HS-27A (cell line): ENCODE results near the gene KRT7.
"Not testable (repeated sequence)": the region's sequence is repeated elsewhere in the genome, so short reads cannot be mapped to it uniquely, and the experiment has no call there.

Experiments used
- DNase-seq: peaks from one replicate; pipeline ENCODE4 v3.0.0-alpha.2; 2012; ENCODE audit warnings: low read depth, missing footprints

Gene KRT7

DNA sequence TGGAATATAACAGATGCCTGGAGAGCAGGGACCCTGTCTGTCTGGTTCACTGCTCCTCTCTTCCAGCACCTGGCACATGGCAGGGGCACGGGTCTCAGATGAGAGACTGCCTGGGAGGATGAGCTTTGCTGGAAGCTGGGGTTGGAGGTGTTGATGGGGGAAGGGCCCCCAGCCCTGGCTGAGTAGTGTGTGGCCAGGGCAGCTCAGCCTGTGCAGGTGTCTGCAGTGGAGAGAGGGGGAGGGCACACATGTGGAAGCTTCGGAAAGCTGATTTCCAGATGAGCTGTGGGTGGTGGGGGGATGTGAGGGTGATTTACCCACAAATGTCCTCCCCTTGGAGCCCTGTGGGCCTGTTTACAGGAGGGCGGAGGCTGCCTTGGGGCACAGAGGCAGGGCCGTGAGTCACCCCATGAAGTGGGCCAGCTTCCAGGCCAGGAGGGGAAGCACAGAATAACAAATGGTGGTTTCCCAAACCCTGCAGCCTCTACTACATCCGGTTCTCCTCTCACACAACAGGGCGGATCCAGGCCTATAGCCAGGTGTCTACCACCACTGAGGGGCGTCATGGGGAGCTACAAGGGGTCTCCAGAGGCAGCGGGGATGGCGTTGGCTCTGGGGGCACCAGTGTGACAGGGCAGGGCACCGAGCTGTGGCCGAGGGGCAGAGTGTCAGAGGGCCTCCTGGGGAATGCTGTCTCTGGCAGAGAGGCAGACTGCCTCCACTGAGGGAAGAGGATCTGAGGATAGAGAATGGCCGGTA is 11.0 kb downstream of the KRT7 start:
- peak; percentile 85 for DNase-seq

DNA sequence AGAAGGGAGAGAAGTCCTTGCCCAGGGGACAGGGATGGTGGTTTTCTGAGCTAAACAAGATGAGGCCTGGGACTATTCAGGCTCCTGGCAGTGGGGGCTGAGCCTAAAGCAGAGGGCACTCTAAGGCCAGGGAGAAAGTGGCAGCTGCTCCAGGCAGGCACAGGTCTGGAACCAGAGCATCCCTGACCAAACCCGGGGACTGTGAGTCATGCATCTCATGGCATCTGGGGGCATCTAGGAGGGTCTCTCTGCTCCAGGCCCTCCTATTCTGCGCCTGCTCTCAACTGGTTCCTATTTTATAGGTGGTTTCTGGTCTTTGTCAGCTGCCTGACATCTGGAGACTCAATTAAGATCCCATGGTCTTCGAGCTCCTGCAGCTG is 11.6 kb downstream of the KRT7 start:
- DNase-seq: no peak

DNA sequence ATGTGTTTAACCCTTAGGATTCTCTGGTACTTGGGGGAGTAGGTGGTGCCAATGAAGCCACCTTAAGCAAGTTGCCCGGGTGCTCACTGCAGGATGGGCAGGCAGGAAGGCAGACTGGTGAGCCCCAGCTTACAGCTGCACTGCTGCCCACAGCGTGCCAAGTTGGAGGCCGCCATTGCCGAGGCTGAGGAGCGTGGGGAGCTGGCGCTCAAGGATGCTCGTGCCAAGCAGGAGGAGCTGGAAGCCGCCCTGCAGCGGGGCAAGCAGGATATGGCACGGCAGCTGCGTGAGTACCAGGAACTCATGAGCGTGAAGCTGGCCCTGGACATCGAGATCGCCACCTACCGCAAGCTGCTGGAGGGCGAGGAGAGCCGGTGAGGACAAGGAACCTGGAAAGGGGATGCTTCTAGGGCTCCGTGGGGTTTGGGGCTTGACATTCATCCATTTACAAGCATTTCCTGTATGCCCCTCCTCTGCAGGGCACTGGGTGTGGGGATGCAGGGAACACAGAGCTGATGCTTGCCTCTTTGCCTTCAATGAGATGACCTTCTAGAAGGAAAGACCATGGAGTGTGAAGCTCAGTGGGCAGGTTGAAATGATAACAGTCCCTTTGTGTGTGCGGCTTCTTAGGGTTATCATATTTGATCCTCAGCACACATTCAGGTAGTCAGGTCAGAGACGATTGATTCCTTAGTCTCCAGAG is 12.4 kb downstream of the KRT7 start:
- no peak for DNase-seq

DNA sequence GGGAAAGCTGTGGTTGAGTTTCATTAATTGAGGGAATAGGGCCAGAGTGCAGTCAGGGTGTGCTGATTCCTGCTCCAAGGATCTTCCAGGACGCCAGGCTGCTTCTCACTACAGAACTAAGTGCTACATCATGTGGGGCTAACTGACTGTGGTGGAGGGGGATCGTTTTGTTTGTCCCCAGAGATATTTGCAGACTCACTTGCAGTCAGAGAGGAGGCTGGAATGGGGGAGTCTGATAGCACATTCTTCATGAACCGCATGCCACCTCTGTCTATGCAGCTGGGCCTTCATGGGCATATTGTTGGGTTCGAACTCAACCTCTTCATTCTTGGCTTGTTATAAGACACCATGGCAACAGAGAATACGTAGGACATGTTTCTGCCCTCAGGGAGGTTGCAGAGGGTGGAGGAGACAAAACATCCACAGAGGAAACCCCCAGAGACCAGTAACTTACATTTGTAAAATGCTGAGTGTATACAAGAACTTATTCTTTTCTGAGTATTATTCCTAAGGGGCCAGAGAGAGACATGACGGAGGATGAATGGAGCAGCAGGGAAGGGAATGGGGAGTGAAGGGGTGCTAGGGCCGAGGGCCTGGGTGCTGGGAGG is 13.0 kb downstream of the KRT7 start:
- DNase-seq: no peak

DNA sequence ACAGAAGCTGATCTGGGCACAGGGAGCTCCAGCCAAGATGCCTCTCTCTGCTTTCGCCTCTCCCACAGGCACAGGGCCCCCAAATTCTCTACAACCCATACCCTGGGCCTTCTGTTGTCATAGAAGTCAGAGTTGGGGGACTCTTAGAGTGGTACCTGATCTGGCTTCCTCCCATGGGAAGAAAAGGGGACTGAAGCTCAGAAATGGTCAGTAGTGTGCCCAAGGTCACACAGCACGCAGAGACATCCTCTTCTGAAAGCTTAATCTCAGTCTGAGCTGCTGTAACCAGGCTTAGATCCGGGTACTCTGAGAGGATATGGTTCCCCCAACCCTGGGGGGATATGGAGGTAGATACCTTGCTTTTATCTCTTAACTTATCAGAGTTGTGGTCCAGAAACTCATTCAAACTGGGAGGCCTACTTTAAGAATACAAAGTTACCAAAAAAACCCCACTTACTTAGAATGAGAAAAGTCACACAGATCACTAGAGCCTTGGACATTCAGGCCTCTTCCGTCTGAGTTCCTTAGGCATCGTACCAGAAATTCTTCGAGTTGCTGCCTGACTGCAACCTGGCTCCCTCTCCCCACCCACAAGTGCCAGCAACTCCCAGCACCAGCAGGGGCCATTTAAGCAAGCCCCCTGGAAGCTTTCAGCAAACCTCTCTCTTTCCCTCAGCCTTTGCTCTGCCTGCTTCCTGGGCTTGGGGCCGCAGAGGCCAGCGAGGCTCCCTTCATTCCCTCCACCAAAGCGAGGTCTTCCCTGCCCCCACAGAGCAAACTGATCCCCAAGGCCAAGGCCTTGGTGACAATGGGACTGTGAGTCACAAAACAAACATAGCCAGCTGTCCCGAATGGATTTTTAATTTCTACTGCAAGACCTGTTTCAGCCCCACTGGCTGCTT is 13.9 kb downstream of the KRT7 start:
- DNase-seq: no peak

DNA sequence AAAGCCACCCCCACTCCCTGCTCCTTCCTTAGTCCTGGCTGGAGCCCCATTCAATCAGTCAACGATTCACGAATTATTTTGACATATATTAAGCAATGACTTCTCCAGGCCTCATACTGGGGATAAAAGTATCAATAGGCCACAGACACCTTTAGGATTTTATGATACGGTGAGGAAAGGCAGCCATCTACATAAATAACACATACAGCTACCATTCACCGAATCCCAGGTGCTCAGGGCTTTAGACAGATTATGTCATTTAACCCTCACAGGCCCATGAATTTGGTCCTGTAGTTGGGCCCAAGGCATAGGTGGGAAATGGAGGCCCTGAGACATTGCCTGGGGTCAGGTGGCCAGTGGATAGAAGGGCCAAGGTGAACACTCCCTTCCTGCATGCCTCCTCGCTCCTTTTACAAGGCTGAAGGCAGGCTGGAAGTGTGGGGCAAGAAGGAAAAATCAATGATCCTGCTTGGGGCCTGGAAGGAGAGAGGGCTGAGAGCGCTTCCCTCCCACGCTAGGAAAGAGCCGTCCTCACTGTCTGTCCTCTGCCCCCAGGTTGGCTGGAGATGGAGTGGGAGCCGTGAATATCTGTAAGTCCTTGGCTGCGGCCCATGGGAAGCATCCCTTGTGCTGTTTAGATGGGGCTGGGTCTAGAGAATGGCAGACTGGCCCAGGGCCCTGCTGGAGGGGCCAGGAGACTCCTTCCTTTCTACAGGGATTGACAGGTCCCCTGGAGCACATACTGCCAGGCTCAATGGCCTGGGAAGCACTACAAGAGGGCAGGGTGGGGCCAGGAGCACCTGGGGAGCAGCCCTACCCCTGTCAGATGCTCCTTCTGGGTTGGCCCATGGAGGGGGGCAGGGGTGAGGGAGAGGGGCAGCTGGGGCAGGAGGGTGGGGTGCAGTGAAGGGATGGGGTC is 14.8 kb downstream of the KRT7 start:
- no peak for DNase-seq

DNA sequence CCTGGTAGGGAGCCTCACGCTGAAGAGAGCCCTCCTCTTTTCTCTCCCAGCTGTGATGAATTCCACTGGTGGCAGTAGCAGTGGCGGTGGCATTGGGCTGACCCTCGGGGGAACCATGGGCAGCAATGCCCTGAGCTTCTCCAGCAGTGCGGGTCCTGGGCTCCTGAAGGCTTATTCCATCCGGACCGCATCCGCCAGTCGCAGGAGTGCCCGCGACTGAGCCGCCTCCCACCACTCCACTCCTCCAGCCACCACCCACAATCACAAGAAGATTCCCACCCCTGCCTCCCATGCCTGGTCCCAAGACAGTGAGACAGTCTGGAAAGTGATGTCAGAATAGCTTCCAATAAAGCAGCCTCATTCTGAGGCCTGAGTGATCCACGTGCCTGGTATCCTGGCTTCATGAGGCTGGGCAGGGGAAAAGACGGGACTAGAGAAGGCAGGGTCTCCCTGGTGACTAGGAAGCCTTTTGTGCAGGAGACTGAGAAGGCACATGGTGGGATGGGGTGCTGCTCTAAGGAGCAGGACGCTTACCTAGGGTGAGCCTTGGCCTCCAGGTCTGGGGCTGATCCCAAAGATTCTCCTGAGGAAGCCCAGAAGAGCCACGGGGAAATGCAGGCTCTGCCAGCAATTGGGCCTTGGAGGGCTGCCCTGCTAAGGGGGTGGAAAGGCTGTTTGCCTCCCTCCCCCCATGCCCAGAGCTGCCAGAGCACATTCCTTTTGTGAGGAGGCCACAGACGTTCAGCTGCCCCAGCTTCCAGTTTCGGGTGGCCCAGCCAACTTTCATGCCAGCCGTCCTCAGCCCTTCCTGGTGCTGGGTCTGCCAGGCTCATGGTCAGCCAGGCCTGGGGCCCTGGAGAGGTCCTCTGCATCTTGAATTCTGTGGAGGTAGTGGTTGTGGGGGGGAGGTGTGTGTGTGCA is 15.8 kb downstream of the KRT7 start:
- no peak for DNase-seq

DNA sequence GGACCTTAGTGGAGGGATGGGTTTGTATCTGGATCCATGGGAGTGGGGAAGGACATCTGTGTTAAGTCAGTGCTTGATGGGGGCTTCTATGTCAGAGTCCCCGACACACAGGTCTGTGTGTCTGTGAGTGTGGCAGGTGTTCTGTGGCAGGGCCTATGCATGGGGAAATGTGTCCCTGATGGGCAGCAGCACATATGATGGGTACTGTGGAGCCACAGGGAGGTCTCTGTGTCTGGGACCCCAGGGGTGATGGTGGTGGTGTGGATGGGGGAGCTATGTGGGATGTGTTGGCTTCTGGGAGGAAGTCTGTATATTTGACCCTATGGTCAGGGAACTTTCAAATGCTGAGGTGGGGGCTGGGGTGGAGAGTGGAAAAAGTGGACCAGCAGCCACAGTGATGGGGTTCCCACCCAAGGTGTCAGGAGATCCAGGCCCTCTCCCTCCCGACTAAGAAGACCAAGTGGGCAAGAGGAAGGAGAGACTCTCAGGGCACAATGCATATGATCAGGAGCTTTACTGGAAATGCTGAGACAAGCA is 16.5 kb downstream of the KRT7 start:
- DNase-seq: no peak

DNA sequence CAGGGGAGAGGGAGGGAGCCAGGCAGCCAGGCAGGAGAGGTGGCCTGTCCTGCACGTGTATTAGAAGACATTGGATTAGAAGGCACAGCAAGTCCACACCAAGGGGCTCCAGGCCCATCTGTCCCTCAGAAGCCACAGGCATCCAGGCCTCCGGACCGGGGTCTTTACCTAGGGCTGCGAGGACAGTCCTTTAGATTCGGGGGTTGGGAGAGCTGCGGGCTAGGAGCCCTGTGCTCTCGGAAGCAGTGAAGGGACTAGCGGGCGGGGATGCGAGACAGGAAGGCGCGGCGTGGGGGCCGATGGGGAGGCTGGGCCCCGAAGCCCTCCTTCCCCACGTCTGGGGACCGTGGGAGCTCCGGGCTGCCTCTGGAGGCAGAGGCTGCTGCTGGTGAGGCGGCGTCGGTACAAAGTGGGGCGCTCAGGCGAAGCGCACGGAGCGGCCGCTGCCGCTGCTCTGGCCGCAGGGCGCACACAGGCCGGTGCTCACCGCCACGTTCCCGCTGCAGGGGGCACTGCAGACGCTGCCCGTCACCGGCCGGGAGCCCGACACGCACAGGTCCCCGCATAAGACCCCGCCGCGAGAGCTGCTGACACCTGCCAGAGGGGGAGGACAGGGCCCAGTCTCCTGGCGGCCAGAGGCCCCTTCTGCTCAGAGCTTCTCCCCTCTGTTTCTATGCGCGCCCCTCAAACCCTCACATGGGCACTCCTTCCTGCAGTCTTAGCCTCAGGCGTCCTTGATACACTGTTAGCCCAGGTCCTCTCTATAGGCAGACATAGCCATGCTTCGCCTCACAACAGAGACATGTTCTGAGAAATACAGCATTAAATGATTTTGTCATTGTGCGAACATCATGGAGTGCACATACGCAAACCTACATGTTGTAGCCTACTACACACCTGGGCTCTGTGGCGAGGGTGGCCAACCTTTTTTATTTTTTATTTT is 17.3 kb downstream of the KRT7 start:
- no peak for DNase-seq

DNA sequence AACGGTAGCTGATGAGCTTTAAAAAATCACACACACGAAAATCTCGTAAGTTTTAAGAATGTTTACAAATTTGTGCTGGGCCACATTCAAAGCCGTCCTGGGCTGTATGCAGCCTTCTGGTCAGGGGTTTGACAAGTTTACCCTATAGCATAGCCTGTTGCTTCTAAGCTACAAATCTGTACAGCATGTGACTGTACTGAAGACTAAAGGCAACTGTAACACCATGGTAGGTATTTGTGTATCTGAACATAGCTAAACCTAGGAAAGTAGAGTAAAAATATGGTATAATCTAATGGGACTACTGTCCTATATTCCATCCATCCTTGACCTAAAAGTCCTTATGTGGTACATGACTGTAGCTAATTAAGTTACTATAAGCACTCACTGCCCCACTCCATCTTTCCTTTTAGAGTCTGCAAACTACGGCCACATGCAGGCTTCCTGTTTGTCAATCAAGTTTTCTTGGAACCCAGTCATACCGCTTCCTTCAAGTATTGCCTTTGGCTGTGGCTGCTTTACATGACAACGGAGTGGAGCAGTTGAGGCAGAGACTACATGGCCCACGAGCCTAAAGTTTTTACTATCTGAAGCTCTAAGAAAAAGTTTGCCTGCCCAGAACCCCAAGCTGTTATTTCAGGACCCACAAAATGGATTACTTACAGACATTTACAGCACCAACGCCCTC is 18.5 kb downstream of the KRT7 start:
- DNase-seq: no peak

DNA sequence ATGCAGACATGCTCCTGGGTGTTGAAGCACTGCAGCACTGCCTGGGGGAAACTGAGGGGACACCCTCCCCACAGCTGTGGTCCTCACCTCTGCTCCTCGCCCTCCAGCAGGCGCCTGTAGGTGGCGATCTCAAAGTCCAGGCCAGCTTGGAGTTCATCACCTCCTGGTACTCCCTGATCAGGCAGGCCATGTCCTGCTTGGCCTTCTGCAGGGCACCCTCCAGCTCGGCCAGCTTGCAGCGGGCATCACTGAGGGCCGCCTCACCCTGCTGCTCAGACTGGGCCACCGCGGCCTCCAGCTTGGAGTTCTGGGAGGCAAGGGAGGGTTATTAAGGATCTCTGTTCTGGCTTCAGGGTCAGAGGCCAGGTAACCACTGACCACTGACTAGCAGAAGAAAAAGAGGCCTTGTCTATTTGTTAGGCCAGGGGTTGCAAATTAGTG is 19.2 kb downstream of the KRT7 start:
- DNase-seq: not testable (repeated sequence)

DNA sequence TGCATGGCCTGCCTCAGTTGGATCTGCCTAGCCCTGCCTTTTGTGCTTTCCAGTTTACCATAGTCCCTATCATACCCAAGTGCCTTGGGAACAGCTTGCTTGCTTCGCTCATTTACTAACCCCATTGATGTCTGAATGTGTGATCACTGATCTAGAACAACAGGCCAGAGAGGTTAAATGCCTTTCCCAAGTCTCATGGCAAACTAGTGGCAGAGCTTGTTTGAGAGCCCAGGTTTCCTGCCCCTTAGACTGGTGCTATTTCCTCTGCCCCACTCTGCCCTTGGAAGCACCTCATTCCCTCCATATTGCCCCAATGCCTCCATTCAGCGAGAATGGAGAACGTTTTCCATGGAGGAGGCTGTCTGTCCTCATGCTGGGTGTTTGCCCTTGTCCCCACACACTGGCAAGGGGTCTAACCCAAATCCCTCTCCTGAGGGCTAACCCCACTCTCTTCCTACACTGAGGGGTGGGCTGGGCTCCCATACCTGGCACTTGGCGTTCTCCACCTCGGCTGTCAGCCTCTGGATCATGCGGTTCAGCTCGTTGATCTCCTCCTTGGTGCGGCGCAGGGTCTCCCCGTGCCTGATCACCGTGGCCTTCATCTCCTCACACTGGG is 19.8 kb downstream of the KRT7 start:
- DNase-seq: no peak

DNA sequence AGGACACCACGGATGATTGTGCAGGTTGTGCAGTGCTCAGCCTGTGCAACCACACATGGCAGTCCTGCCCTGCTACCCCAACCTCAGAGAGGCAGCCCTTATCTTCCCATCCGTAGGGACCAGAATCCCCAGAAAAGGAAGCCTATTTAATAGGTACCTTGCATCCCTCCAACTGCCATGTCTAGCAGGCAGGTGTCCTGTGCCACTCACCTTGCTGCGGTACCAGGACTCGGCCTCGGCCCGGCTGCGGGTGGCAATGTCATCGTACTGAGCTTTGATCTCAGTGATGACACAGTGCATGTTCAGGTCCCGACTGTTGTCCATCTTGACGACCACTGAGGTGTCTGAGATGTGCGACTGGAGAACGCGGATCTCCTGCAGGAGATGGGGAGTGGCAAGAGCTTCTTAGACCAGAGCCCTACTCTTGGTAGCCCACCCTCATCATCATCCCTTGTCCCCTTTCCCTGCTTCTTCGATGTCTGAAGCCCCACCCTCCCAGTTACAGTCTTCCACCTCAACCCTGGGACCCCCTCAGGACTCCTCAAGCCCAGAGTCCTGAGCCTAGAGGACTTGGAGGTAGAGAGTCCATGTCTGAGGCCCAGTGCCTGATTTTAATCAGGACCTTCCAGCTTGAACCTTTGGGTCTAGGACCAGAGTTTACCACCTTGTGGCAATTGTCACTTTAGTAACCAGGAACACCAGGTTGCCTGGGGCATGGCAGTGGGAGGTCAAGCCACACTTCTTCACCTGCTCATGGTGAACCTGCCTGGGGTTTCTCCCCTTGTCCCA is 20.5 kb downstream of the KRT7 start:
- DNase-seq: no peak

DNA sequence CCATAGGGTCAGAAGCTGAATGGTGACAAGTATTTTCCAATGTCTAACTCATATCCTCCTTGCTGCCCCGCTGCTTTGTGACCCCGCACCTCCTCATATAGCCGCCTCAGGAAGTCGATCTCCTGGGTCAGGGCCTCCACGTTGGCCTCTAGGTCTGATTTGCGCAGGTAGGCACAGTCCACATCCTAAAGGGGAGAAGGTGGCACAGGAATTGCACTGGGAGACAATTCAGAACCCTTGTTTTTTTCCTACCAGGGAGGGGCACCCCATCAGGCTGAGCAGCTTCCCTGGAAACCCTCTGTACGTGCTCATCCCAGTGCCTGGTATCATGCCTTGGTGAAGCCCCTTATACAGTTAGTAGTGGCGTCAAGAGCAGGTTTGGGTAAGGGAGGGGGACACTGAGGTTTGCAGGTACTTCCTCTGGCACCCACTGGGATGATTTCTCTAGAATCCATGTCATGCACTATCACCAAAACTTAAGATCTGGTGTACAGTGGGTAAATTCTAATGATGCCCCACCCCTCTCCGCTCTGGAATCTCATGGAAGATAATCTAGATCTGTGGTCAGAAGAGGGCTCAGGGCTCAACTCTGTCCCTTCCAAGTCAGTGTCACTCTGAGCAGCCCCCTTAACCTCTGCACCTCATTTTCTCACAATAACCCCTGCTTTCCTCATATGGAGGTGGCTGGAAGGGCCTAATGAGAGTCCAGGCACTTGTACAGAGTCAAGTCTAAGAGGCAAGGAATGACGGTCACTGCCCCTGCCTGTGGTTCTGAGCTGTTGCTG is 21.3 kb downstream of the KRT7 start:
- no peak for DNase-seq

DNA sequence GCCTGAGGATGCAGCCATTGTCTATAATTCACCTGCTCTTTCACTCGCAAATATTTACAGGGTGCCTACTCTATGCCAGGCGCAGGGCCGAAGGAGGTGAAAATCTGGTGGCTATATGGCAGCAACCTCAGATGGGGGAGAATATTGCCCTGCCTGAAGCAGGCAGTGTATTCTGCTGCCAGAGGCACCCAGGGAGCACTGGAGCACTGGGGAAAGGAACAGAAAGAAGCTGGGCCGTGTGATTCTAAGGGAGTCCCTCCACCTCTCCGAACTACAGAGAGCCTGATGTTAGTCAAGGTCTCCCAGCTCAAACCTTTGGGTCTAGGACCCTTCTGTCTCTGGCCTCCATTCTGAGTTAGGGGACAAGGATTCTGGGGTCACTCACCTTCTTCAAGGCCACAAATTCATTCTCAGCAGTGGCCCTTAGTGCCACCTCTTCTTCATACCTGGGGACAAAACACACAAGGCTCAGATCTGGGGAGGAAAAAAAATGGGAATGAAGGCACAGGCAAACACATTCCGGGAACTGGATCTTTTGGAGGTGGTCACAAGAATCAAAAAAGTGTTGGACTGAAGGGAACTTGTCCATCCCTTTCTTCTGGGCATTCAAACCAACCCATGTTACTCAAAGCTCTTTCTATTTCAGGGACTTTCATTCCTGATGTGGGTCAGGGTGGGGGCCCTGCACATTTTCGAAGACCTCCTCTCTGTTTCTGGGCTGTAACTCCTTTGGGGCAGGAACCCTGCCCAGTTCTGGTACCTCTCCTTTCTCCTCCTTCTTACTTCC is 22.1 kb downstream of the KRT7 start:
- DNase-seq: no peak
